H9 (cell line): ENCODE results near the gene OR56A1. TPM values are rescaled to one million over a fixed set of nuclear protein-coding genes. Genes with fewer than 3 reads are reported as not detected.

ENCODE experiments used
- DNase-seq: peaks from one replicate; pipeline ENCODE4 v3.0.0-alpha.2; 2017
- H2AFZ ChIP-seq: one replicate; pipeline ENCODE4 v1.6.1; 2013; ENCODE audit warnings: mild to moderate bottlenecking, low read length, control low read depth, moderate library complexity
- H2AK5ac ChIP-seq: 2 replicates; pipeline ENCODE4 v1.6.1; 2013; ENCODE audit warnings: low read length, control low read depth, mixed read lengths; ENCODE audit not compliant: insufficient read length
- H2BK120ac ChIP-seq: one replicate; pipeline ENCODE4 v1.6.1; 2013; ENCODE audit warnings: low read depth, mild to moderate bottlenecking, low read length, control low read depth, inconsistent platforms; ENCODE audit not compliant: poor library complexity, severe bottlenecking
- H2BK12ac ChIP-seq: 2 replicates; pipeline ENCODE4 v1.6.1; 2013; ENCODE audit warnings: low read length, control low read depth, mixed read lengths, low read depth; ENCODE audit not compliant: insufficient read length
- H2BK15ac ChIP-seq: 2 replicates; pipeline ENCODE4 v1.6.1; 2013; ENCODE audit warnings: low read depth, low read length, control low read depth
- H2BK20ac ChIP-seq: one replicate; pipeline ENCODE4 v1.6.1; 2013; ENCODE audit warnings: low read depth, mild to moderate bottlenecking, low read length, control low read depth, inconsistent platforms; ENCODE audit not compliant: poor library complexity, severe bottlenecking
- H2BK5ac ChIP-seq: 2 replicates; pipeline ENCODE4 v1.6.1; 2013; ENCODE audit warnings: low read length, control low read depth, mixed read lengths; ENCODE audit not compliant: insufficient read length
- H3K14ac ChIP-seq: 2 replicates; pipeline ENCODE4 v1.6.1; 2013; ENCODE audit warnings: low read length, control low read depth; ENCODE audit not compliant: insufficient read depth
- H3K18ac ChIP-seq: 2 replicates; pipeline ENCODE4 v1.6.1; 2013; ENCODE audit warnings: low read depth, mild to moderate bottlenecking, mixed read lengths, low read length, control low read depth; ENCODE audit not compliant: insufficient read length
- H3K23ac ChIP-seq: 2 replicates; pipeline ENCODE4 v1.6.1; 2013; ENCODE audit warnings: low read length, control low read depth, mixed read lengths, low read depth; ENCODE audit not compliant: insufficient read length
- H3K23me2 ChIP-seq: 2 replicates; pipeline ENCODE4 v1.6.1; 2013; ENCODE audit warnings: low read depth, mild to moderate bottlenecking, mixed read lengths, low read length, control low read depth; ENCODE audit not compliant: insufficient read length, poor library complexity, severe bottlenecking
- H3K27ac ChIP-seq: 2 replicates; pipeline ENCODE4 v1.5.1; 2013; ENCODE audit warnings: low read length, control low read depth, mixed read lengths, low read depth; ENCODE audit not compliant: insufficient read length
- H3K27me3 ChIP-seq: 2 replicates; pipeline ENCODE4 v1.6.1; 2013; ENCODE audit warnings: low read length, control low read depth, inconsistent platforms; ENCODE audit not compliant: insufficient read depth
- H3K4ac ChIP-seq: 2 replicates; pipeline ENCODE4 v1.6.1; 2013; ENCODE audit warnings: low read depth, mild to moderate bottlenecking, control low read depth, inconsistent platforms, low read length, moderate library complexity
- H3K4me1 ChIP-seq: 2 replicates; pipeline ENCODE4 v1.6.1; 2013; ENCODE audit warnings: low read length, control low read depth, inconsistent platforms; ENCODE audit not compliant: insufficient read depth
- H3K4me2 ChIP-seq: 2 replicates; pipeline ENCODE4 v1.6.1; 2013; ENCODE audit warnings: low read length, control low read depth, mixed read lengths; ENCODE audit not compliant: insufficient read length, insufficient read depth
- H3K56ac ChIP-seq: 2 replicates; pipeline ENCODE4 v1.6.1; 2013; ENCODE audit warnings: low read depth, mild to moderate bottlenecking, mixed read lengths, low read length, control low read depth; ENCODE audit not compliant: insufficient read length
- H3K79me1 ChIP-seq: 2 replicates; pipeline ENCODE4 v1.6.1; 2013; ENCODE audit warnings: low read depth, mild to moderate bottlenecking, moderate library complexity, low read length, control low read depth, inconsistent platforms; ENCODE audit not compliant: insufficient read depth, poor library complexity, severe bottlenecking
- H3K79me2 ChIP-seq: 2 replicates; pipeline ENCODE4 v1.6.1; 2013; ENCODE audit warnings: low read length, control low read depth, inconsistent platforms; ENCODE audit not compliant: insufficient read depth
- H3K9ac ChIP-seq: 2 replicates; pipeline ENCODE4 v1.6.1; 2013; ENCODE audit warnings: low read length, control low read depth, mixed read lengths; ENCODE audit not compliant: insufficient read length; ENCODE audit errors: extremely low read depth
- H3K9me3 ChIP-seq: one replicate; pipeline ENCODE4 v1.6.1; 2013; ENCODE audit warnings: low read depth, low read length, inconsistent platforms; ENCODE audit not compliant: control insufficient read depth
- H3T11ph ChIP-seq: one replicate; pipeline ENCODE4 v1.6.1; 2013; ENCODE audit warnings: mild to moderate bottlenecking, low read length, control low read depth, inconsistent platforms
- H4K20me1 ChIP-seq: one replicate; pipeline ENCODE4 v1.6.1; 2013; ENCODE audit not compliant: control insufficient read depth, insufficient read length, insufficient read depth
- H4K5ac ChIP-seq: 2 replicates; pipeline ENCODE4 v1.6.1; 2013; ENCODE audit warnings: low read depth, mild to moderate bottlenecking, mixed read lengths, low read length, control low read depth; ENCODE audit not compliant: insufficient read length
- H4K8ac ChIP-seq: replicated peaks from 2 replicates; pipeline ENCODE4 v1.6.1; 2013; ENCODE audit warnings: low read length, control low read depth, mixed read lengths, low read depth; ENCODE audit not compliant: insufficient read length
- H4K91ac ChIP-seq: 2 replicates; pipeline ENCODE4 v1.6.1; 2013; ENCODE audit warnings: low read depth, mild to moderate bottlenecking, moderate library complexity, mixed read lengths, low read length, control low read depth; ENCODE audit not compliant: insufficient read length
- H3K27ac Mint-ChIP-seq, 3 experiments: 2 replicates in 2 of 3; 3 replicates in 1 of 3; pipeline ENCODE4 v1.8.0; 2020 to 2021; ENCODE audit warnings: mixed read lengths in 3 of 3, mild to moderate bottlenecking in 1 of 3, moderate library complexity in 1 of 3
- H3K27me3 Mint-ChIP-seq: 2 replicates; pipeline ENCODE4 v1.8.0; 2021; ENCODE audit warnings: low read depth, mild to moderate bottlenecking, moderate library complexity, mixed read lengths
- H3K36me3 Mint-ChIP-seq, 3 experiments: 2 replicates in 2 of 3; 3 replicates in 1 of 3; pipeline ENCODE4 v1.8.0; 2020 to 2021; ENCODE audit warnings: low read depth in 3 of 3, mixed read lengths in 3 of 3; ENCODE audit not compliant: insufficient read depth in 1 of 3
- H3K4me1 Mint-ChIP-seq, 2 experiments: 2 replicates each; pipeline ENCODE4 v1.8.0; 2020; ENCODE audit warnings: mixed read lengths in 2 of 2
- H3K4me3 Mint-ChIP-seq, 2 experiments: 2 replicates in 1 of 2; 3 replicates in 1 of 2; pipeline ENCODE4 v1.8.0; 2020 to 2021; ENCODE audit warnings: mild to moderate bottlenecking in 2 of 2, mixed read lengths in 2 of 2, moderate library complexity in 1 of 2
- H3K9me3 Mint-ChIP-seq, 2 experiments: 2 replicates in 1 of 2; 3 replicates in 1 of 2; pipeline ENCODE4 v1.8.0; 2020; ENCODE audit warnings: mild to moderate bottlenecking in 2 of 2, mixed read lengths in 2 of 2, moderate library complexity in 1 of 2
- CTCF ChIP-seq: fragments of 200-600 bp; sonication (generic); conservative IDR thresholded peaks from 3 replicates; pipeline ENCODE4 v1.8.0; 2021; ENCODE audit warnings: antibody characterized with exemption, mild to moderate bottlenecking
- WGBS: extraction: QIAGEN DNeasy Blood & Tissue Kit; methylation state at CpG from one replicate; pipeline ENCODE4 v1.1.7; 2013; ENCODE audit warnings: missing lambda C conversion rate, low lambda C conversion rate, mixed read lengths; ENCODE audit not compliant: insufficient read length; ENCODE audit errors: extremely low coverage; 5-methylcytosine and 5-hydroxymethylcytosine counted together
- total RNA-seq: library from RNA; stranded (reverse); gene quantifications from 2 replicates; pipeline ENCODE4 v1.2.1, GENCODE V29; 2021

OR56A1 gene
- total RNA-seq, 1 experiment from 2014 or later: 0.07 TPM

GRCh38 chr11:6061475-6061874 is 30.9 kb upstream of the OR56A1 start:
- Histone ChIP-seq H2AK5ac (no peak overlapping the region), H2BK20ac (no peak overlapping the region), H3K27ac (no peak overlapping the region), H4K91ac (no peak overlapping the region), H3K4me1 (no peaks in the 10 kb centered on the region), H2BK120ac (no peak overlapping the region), H3K23ac (no peak overlapping the region), H2BK12ac (no peak overlapping the region), H3K18ac (no peak overlapping the region), H3K56ac (no peak overlapping the region), H3K4ac (no peak overlapping the region), H3K27me3 (no peaks in the 10 kb centered on the region), H2BK5ac (no peak overlapping the region), H3K79me2 (no peaks in the 10 kb centered on the region), H3K14ac (no peak overlapping the region), H2AFZ (no peak overlapping the region), H3T11ph (no peak overlapping the region), H3K9ac (no peak overlapping the region), H3K4me2 (no peak overlapping the region), H4K8ac (no peak overlapping the region), H3K9me3 (no peaks in the 10 kb centered on the region), H4K5ac (no peak overlapping the region), H2BK15ac (no peak overlapping the region), H3K79me1 (no peaks in the 10 kb centered on the region), H3K23me2 (no peaks in the 10 kb centered on the region), H4K20me1 (no peaks in the 10 kb centered on the region)
- no peak for TF ChIP-seq CTCF
- H3K4me1 Mint-ChIP-seq: peaks cover 0 to 2% of the 10 kb centered on the region in 2 experiments; a peak in 1 of 4 replicates
- no peaks in the 10 kb centered on the region; the same call in 1 of the 2 replicates for H3K27me3 Mint-ChIP-seq
- no CpG with 5 or more reads among the region's 3 CpGs for WGBS
- no peak for DNase-seq
- no peak overlapping the region for H3K27ac Mint-ChIP-seq
- no peaks in the 10 kb centered on the region for H3K9me3 Mint-ChIP-seq
- H3K36me3 Mint-ChIP-seq: no peaks in the 10 kb centered on the region
- no peak overlapping the region for H3K4me3 Mint-ChIP-seq
